ENCODE results near the gene KIF22. TPM values are rescaled to one million over a fixed set of nuclear protein-coding genes. Genes with fewer than 3 reads are reported as not detected.
A peak's percentile ranks its signal among the peaks of the same experiment; 100 is the strongest.

The KIF22 gene
- total RNA-seq, 1 experiment from 2014 or later: 155 TPM

- DNase-seq (ENCODE audit: low read depth, low spot score) (no peak), ATAC-seq (peak; percentile 39)
- RAD21 ChIA-PET (ENCODE audit: low non-redundant PET in 1 of 2, low total read pairs in 2 of 2, uncharacterized antibody in 2 of 2, unreplicated experiment in 2 of 2): interaction anchor here (1.3 to 1.6 kb wide), 2 partner anchors 14 to 89 kb away, joined by 3 read pairs; no protein-coding TSS in a partner anchor
- H3K27ac ChIP-seq (ENCODE audit: low read depth, low read length): peak overlapping the region; percentile 80
- H3K9ac ChIP-seq (ENCODE audit: low read length): peak overlapping the region; percentile 99
- intact Hi-C loops (cut with micrococcal nuclease): loop anchor here (2.0 kb wide), 1 partner anchor 15 kb away; no protein-coding TSS in a partner anchor
- H3K4me1 ChIP-seq (ENCODE audit: control insufficient read depth in 1 of 2, insufficient read depth in 2 of 2, low read length in 2 of 2): peaks cover 13 to 21% of the 10 kb centered on the region in 2 experiments
- H3K79me2 ChIP-seq (ENCODE audit: insufficient read depth, low read length): peaks cover 42% of the 10 kb centered on the region
- peak overlapping the region; percentile 90 to 99 for H3K4me3 ChIP-seq (replicated peaks in 1 of 2; ENCODE audit: low read depth in 1 of 2, low read length in 2 of 2)
- no peaks in the 10 kb centered on the region for H3K9me2 ChIP-seq (ENCODE audit: insufficient read depth)
- H3K9me3 ChIP-seq (ENCODE audit: control insufficient read depth in 1 of 2, insufficient read depth in 1 of 2, low read depth in 1 of 2, low read length in 2 of 2): no peaks in the 10 kb centered on the region
- no peak overlapping the region for H2AFZ ChIP-seq (ENCODE audit: low read depth, low read length, poor library complexity, severe bottlenecking)
- no peaks in the 10 kb centered on the region for H3K27me3 ChIP-seq (ENCODE audit: insufficient read depth, low read length)
- H4K20me1 ChIP-seq (ENCODE audit: insufficient read depth): no peaks in the 10 kb centered on the region
- H3K36me3 ChIP-seq (ENCODE audit: control insufficient read depth in 1 of 2, insufficient read depth in 2 of 2, low read length in 2 of 2): peaks cover 0 to 8% of the 10 kb centered on the region in 2 experiments; a peak in 1 of 4 replicates
- no peak for TF ChIP-seq CTCF (IDR thresholded peaks at IDR 0.05 in 2 of 3, conservative IDR thresholded peaks at IDR 0.05 in 1 of 3; ENCODE audit: borderline replicate concordance in 1 of 3, insufficient read depth in 1 of 3, low read depth in 2 of 3, low read length in 2 of 3)
- TF ChIP-seq ZNF274 (IDR thresholded peaks at IDR 0.05; ENCODE audit: low read depth, low read length): no peak
- TF ChIP-seq SP1 (IDR thresholded peaks at IDR 0.05; ENCODE audit: low read depth): no peak
- no peak for TF ChIP-seq TCF7L2 (IDR thresholded peaks at IDR 0.05; ENCODE audit: borderline replicate concordance, extremely low read depth, insufficient read depth, insufficient read length)
- no peak for TF ChIP-seq SIN3A (IDR thresholded peaks at IDR 0.05; ENCODE audit: low read depth)
- no peak for TF ChIP-seq EZH2 (IDR thresholded peaks at IDR 0.05)
- TF ChIP-seq POLR2A (IDR thresholded peaks at IDR 0.05; ENCODE audit: borderline replicate concordance, extremely low read depth, insufficient read depth, insufficient read length): no peak
- TF ChIP-seq SRF (IDR thresholded peaks at IDR 0.05; ENCODE audit: low read depth): no peak
- no TSS peak for BruUV-seq (replicated peaks)
- CTCF ChIA-PET: interaction anchor here (0.5 to 1.6 kb wide), 10 partner anchors 10 to 89 kb away, joined by 3 to 14 read pairs (median 4); no protein-coding TSS in a partner anchor
- peak overlapping the region; percentile 91 for H3K4me2 ChIP-seq (ENCODE audit: low read length)
- POLR2A ChIA-PET: interaction anchor here (0.6 to 2.1 kb wide), 10 partner anchors 9 to 28 kb away, joined by 3 to 10 read pairs (median 4); partner anchors contain the start of gene PAGR1
Observed at GRCh38 chr16:29789775-29790182, 772 bp upstream of the KIF22 start.
